Measurements from ENCODE around the gene KAT8.

DNA sequence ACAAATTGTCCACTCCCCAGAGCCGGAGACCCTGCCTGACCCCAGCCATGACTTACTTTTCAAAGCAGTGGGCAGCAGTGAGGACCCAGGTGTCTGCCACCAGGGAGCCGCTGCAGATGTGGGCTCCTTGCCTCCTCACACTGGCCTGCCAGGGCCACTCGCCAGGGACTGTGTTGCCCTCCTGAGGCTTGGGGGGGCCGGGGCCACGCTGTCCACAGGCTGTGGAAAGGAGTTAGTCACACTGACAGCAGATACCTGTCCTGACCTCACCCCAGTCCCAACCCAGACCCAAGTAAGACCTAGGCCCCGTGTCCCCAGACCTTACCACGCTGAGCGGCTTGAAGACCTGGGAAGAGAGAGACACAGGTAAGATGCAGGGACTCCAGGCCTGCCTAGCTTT lies 30.0 kb upstream of the KAT8 start:
- TF ChIP-seq, protein P1, sequence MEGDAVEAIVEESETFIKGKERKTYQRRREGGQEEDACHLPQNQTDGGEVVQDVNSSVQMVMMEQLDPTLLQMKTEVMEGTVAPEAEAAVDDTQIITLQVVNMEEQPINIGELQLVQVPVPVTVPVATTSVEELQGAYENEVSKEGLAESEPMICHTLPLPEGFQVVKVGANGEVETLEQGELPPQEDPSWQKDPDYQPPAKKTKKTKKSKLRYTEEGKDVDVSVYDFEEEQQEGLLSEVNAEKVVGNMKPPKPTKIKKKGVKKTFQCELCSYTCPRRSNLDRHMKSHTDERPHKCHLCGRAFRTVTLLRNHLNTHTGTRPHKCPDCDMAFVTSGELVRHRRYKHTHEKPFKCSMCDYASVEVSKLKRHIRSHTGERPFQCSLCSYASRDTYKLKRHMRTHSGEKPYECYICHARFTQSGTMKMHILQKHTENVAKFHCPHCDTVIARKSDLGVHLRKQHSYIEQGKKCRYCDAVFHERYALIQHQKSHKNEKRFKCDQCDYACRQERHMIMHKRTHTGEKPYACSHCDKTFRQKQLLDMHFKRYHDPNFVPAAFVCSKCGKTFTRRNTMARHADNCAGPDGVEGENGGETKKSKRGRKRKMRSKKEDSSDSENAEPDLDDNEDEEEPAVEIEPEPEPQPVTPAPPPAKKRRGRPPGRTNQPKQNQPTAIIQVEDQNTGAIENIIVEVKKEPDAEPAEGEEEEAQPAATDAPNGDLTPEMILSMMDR (conservative IDR thresholded peaks at IDR 0.05; ENCODE audit: low read depth, low read length) = no peak
- TF ChIP-seq EZH2 (IDR thresholded peaks at IDR 0.05; ENCODE audit: low read length, unreplicated experiment) (no peak), EZH2phosphoT487 (IDR thresholded peaks at IDR 0.05; ENCODE audit: borderline replicate concordance, low read length) (no peak)

Measured in PC-3 (cell line).